Right lobe of liver (tissue), 4 donors: ENCODE measurements around the gene USF3.

Experiments
- POLR2A ChIP-seq: fragments of 450-650 bp; IDR thresholded peaks from one replicate; pipeline ENCODE4 v1.6.1; 2017; ENCODE audit warnings: antibody characterized with exemption, mild to moderate bottlenecking
- TF ChIP-seq, protein P1 (sequence below), 4 donors: fragments of 200-600 bp in 3 of 4; fragments of 450-650 bp in 1 of 4; IDR thresholded peaks; one replicate each; pipeline versions ENCODE4 v1.5.1 to v1.8.0; 2016 to 2022; ENCODE audit warnings: antibody characterized with exemption in 4 of 4, mild to moderate bottlenecking in 2 of 4
- donor health status: DM: no; HTN: no; CAD: no.
- donor health status: DM: no; HTN: no; CAD: no.
- donor health status: DM: no; HTN: yes; CAD: no.

DNA sequence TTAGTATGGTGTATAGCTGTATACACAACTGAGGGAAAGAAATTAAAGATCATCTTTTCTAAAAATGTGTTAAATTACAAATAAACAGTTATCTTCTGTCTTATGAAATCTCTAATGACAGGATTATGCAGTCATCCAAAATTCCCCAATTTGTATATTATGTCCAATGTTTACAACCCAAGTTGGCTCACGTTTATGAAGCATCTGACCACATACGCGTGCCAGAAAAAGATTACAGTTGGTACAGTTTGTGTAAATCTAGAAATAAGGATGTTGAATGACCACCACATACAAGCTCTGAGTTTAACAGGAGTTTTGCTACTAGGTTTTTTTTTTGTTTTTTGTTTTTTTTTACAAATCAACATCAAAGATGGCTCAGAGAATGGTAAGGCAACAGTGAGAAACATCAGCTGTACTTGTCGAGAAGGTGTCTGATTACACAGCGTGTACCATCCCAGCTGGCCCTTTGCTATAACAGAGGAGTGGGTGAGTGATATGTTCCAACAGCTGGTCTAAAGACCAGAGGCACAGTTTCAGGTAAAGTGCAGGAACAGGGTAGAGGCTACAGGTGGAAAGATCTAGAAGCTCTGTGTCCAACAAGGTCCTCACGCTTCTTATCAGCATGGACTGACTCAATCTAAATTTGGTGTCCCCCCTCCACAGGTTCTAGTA is 47.1 kb downstream of the USF3 start:
- TF ChIP-seq, protein P1, sequence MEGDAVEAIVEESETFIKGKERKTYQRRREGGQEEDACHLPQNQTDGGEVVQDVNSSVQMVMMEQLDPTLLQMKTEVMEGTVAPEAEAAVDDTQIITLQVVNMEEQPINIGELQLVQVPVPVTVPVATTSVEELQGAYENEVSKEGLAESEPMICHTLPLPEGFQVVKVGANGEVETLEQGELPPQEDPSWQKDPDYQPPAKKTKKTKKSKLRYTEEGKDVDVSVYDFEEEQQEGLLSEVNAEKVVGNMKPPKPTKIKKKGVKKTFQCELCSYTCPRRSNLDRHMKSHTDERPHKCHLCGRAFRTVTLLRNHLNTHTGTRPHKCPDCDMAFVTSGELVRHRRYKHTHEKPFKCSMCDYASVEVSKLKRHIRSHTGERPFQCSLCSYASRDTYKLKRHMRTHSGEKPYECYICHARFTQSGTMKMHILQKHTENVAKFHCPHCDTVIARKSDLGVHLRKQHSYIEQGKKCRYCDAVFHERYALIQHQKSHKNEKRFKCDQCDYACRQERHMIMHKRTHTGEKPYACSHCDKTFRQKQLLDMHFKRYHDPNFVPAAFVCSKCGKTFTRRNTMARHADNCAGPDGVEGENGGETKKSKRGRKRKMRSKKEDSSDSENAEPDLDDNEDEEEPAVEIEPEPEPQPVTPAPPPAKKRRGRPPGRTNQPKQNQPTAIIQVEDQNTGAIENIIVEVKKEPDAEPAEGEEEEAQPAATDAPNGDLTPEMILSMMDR (IDR thresholded peaks at IDR 0.05) = no peak
- TF ChIP-seq POLR2A = no peak
